IMR-90 (cell line): ENCODE results near the gene TPMT. TPM values are rescaled to one million over a fixed set of nuclear protein-coding genes. Genes with fewer than 3 reads are reported as not detected.
"Not testable (repeated sequence)": the region's sequence is repeated elsewhere in the genome, so short reads cannot be mapped to it uniquely, and the experiment has no call there.

Experiments
- ATAC-seq: fragments of 200-7000 bp; cut with Tn5 transposase; 2 replicates; pipeline ENCODE4 v1.9.1; 2020; ENCODE audit warnings: low read depth, mild to moderate bottlenecking, moderate library complexity
- BruUV-seq: library from RNA; stranded (reverse); fragments of 400-500 nt; replicated peaks from 2 replicates; lab custom pipeline; 2021; lab: Mats Ljungman, UMichigan
- CTCF ChIA-PET: fragments of 300-600 bp; formaldehyde crosslinking; extraction: SDS; loops from one replicate; lab custom pipeline; 2021; ENCODE audit warnings: antibody characterized with exemption; lab: Yijun Ruan, JAX
- POLR2A ChIA-PET: fragments of 300-600 bp; sonication (Branson Sonifier 250); formaldehyde crosslinking; loops from one replicate; lab custom pipeline; 2022; ENCODE audit warnings: antibody characterized with exemption; ENCODE audit not compliant: unreplicated experiment; lab: Charles Lee
- DNase-seq: peaks from one replicate; pipeline ENCODE4 v3.0.0; 2013
- H2AFZ ChIP-seq: replicated peaks from 2 replicates; pipeline ENCODE3; 2013; ENCODE audit warnings: low read length, mild to moderate bottlenecking; ENCODE audit not compliant: poor library complexity
- H2AK5ac ChIP-seq: 2 replicates; pipeline ENCODE4 v1.6.1; 2013; ENCODE audit warnings: low read depth, low read length, inconsistent platforms
- H2AK9ac ChIP-seq: replicated peaks from 2 replicates; pipeline ENCODE3; 2013; ENCODE audit warnings: mild to moderate bottlenecking, low read depth, low read length, moderate library complexity; ENCODE audit not compliant: poor library complexity
- H2BK120ac ChIP-seq: 2 replicates; pipeline ENCODE4 v1.6.1; 2013; ENCODE audit warnings: low read depth, low read length, inconsistent platforms
- H2BK15ac ChIP-seq: 3 replicates; pipeline ENCODE4 v1.6.1; 2013; ENCODE audit warnings: low read depth, low read length, inconsistent platforms
- H2BK20ac ChIP-seq: 2 replicates; pipeline ENCODE4 v1.6.1; 2013; ENCODE audit warnings: low read depth, mild to moderate bottlenecking, inconsistent platforms, low read length, moderate library complexity
- H2BK5ac ChIP-seq: 2 replicates; pipeline ENCODE4 v1.6.1; 2013; ENCODE audit warnings: mild to moderate bottlenecking, low read depth, low read length, inconsistent platforms; ENCODE audit not compliant: poor library complexity, severe bottlenecking
- H3K14ac ChIP-seq: replicated peaks from 2 replicates; pipeline ENCODE4 v1.6.1; 2013; ENCODE audit warnings: low read depth, low read length, inconsistent platforms
- H3K18ac ChIP-seq: 2 replicates; pipeline ENCODE4 v1.6.1; 2013; ENCODE audit warnings: low read depth, low read length, control low read depth
- H3K23ac ChIP-seq: 2 replicates; pipeline ENCODE4 v1.6.1; 2013; ENCODE audit warnings: low read depth, low read length, inconsistent platforms
- H3K27ac ChIP-seq: 2 replicates; pipeline ENCODE4 v1.5.1; 2013; ENCODE audit warnings: mild to moderate bottlenecking, control low read depth, low read length; ENCODE audit not compliant: insufficient read depth
- H3K27me3 ChIP-seq: 2 replicates; pipeline ENCODE4 v1.6.1; 2013; ENCODE audit warnings: low read length; ENCODE audit not compliant: control insufficient read depth, insufficient read depth
- H3K36me3 ChIP-seq: 2 replicates; pipeline ENCODE4 v1.6.1; 2013; ENCODE audit warnings: low read length, mixed read lengths; ENCODE audit not compliant: control insufficient read depth, insufficient read depth
- H3K4ac ChIP-seq: 2 replicates; pipeline ENCODE4 v1.6.1; 2013; ENCODE audit warnings: low read depth, low read length, inconsistent platforms
- H3K4me1 ChIP-seq: 2 replicates; pipeline ENCODE4 v1.6.1; 2013; ENCODE audit warnings: low read length, mixed read lengths; ENCODE audit not compliant: control insufficient read depth, insufficient read depth
- H3K4me2 ChIP-seq: 2 replicates; pipeline ENCODE4 v1.6.1; 2013; ENCODE audit warnings: low read depth, mild to moderate bottlenecking, control low read depth, low read length, moderate library complexity
- H3K4me3 ChIP-seq: 2 replicates; pipeline ENCODE4 v1.5.1; 2013; ENCODE audit warnings: low read depth, mild to moderate bottlenecking, control low read depth, low read length, moderate library complexity; ENCODE audit not compliant: insufficient read depth
- H3K56ac ChIP-seq: 2 replicates; pipeline ENCODE4 v1.6.1; 2013; ENCODE audit warnings: low read length, inconsistent platforms; ENCODE audit not compliant: insufficient read depth; ENCODE audit errors: extremely low read depth
- H3K79me1 ChIP-seq, 2 experiments: 2 replicates each; pipeline ENCODE4 v1.6.1; 2013; ENCODE audit warnings: low read length in 2 of 2, inconsistent platforms in 1 of 2, low read depth in 1 of 2
- H3K9ac ChIP-seq: 2 replicates; pipeline ENCODE4 v1.6.1; 2013; ENCODE audit warnings: low read depth, low read length, control low read depth
- H3K9me1 ChIP-seq: 2 replicates; pipeline ENCODE4 v1.6.1; 2013; ENCODE audit warnings: low read length, inconsistent platforms; ENCODE audit not compliant: insufficient read depth
- H3K9me3 ChIP-seq: 2 replicates; pipeline ENCODE4 v1.6.1; 2013; ENCODE audit warnings: low read length; ENCODE audit not compliant: control insufficient read depth, insufficient read depth
- H4K20me1 ChIP-seq: 2 replicates; pipeline ENCODE4 v1.6.1; 2013; ENCODE audit warnings: low read length, inconsistent platforms; ENCODE audit not compliant: insufficient read depth
- H4K5ac ChIP-seq: 2 replicates; pipeline ENCODE4 v1.6.1; 2013; ENCODE audit warnings: mild to moderate bottlenecking, low read depth, low read length, control low read depth
- H4K8ac ChIP-seq, 2 experiments: 2 replicates each; pipeline ENCODE4 v1.6.1; 2013; ENCODE audit warnings: low read depth in 2 of 2, low read length in 2 of 2, control low read depth in 1 of 2, inconsistent platforms in 1 of 2
- H4K91ac ChIP-seq: 2 replicates; pipeline ENCODE4 v1.6.1; 2013; ENCODE audit warnings: low read depth, low read length, inconsistent platforms; ENCODE audit not compliant: insufficient read depth
- WGBS, 2 experiments: methylation state at CpG; one replicate each; pipeline versions ENCODE4 v1.1.5 to v1.1.7; 2013; ENCODE audit warnings: missing lambda C conversion rate in 2 of 2; ENCODE audit not compliant: insufficient read length in 1 of 2; ENCODE audit errors: extremely low coverage in 2 of 2; 5-methylcytosine and 5-hydroxymethylcytosine counted together
- dilution Hi-C: fragments of 300-500 bp; cut with HindIII; formaldehyde crosslinking; loops from one replicate; pipeline ENCODE4 v1.14.3; 2018; ENCODE audit warnings: low sequenced_read_pairs; ENCODE audit not compliant: unreplicated experiment
- in situ Hi-C: fragments of 300-500 bp; cut with MboI; formaldehyde crosslinking; loops from 3 replicates; pipeline ENCODE4 v1.14.3; 2019; ENCODE audit warnings: low sequenced_read_pairs, inconsistent platforms, mixed read lengths
- intact Hi-C: fragments of 100-400 bp; cut with micrococcal nuclease; formaldehyde crosslinking; loops from 2 replicates; pipeline ENCODE4 v1.10.0; 2022
- polyA plus RNA-seq, 3 experiments: library from polyadenylated mRNA; depleted of rRNA; stranded (reverse); fragments of >200 nt; gene quantifications; 2 replicates each; pipeline ENCODE4 v1.2.3, GENCODE V29; 2012; ENCODE audit warnings: low replicate concordance in 1 of 3
- total RNA-seq: library from RNA; depleted of rRNA; stranded (reverse); fragments of >200 nt; gene quantifications from 2 replicates; pipeline ENCODE4 v1.2.3, GENCODE V29; 2012

Gene TPMT
- total and polyA plus RNA-seq, 2 of the 4 experiments (the other 2 are of a cell fraction): 10.8 to 14.1 TPM

- BruUV-seq, H2BK120ac ChIP-seq, H3K4me2 ChIP-seq, H3K79me1 ChIP-seq, H3K27me3 ChIP-seq, H3K4ac ChIP-seq, H2AFZ ChIP-seq, H3K23ac ChIP-seq, dilution Hi-C loops, ATAC-seq, H2AK5ac ChIP-seq, H3K4me3 ChIP-seq, H3K56ac ChIP-seq, intact Hi-C loops, H3K36me3 ChIP-seq, H4K20me1 ChIP-seq, in situ Hi-C loops, H3K9ac ChIP-seq, H2BK15ac ChIP-seq, CTCF ChIA-PET, H4K5ac ChIP-seq, H3K27ac ChIP-seq, H3K18ac ChIP-seq, H2AK9ac ChIP-seq, H3K9me3 ChIP-seq, H2BK5ac ChIP-seq, H3K4me1 ChIP-seq, H3K9me1 ChIP-seq, POLR2A ChIA-PET, H4K8ac ChIP-seq, H3K14ac ChIP-seq, H2BK20ac ChIP-seq, DNase-seq, H4K91ac ChIP-seq: not testable (repeated sequence)
- WGBS, 2 experiments: 95% methylated on average over 2 of the region's 4 CpGs; no CpG with 5 or more reads in 1 of the 2 experiments
These were observed 21.3 kb upstream of the TPMT start for GRCh38 chr6:18176198-18176597.
